Nephron progenitor cell (in vitro differentiated cells): ENCODE results near the gene STK25.
A peak's percentile ranks its signal among the peaks of the same experiment; 100 is the strongest.

Experiments used
- DNase-seq: peaks from one replicate; pipeline ENCODE4 v3.0.0; 2021
- H3K27ac Mint-ChIP-seq: 2 replicates; pipeline ENCODE4 v1.8.0; 2021; ENCODE audit warnings: mild to moderate bottlenecking, moderate library complexity, mixed read lengths
- H3K27me3 Mint-ChIP-seq: 2 replicates; pipeline ENCODE4 v1.8.0; 2021; ENCODE audit warnings: mild to moderate bottlenecking, low read depth, mixed read lengths; ENCODE audit not compliant: poor library complexity
- H3K36me3 Mint-ChIP-seq: 2 replicates; pipeline ENCODE4 v1.8.0; 2021; ENCODE audit warnings: low read depth, mixed read lengths
- H3K4me1 Mint-ChIP-seq: 2 replicates; pipeline ENCODE4 v1.8.0; 2021; ENCODE audit warnings: mixed read lengths
- H3K4me3 Mint-ChIP-seq: 2 replicates; pipeline ENCODE4 v1.8.0; 2021; ENCODE audit warnings: mild to moderate bottlenecking, moderate library complexity, mixed read lengths
- H3K9me3 Mint-ChIP-seq: 2 replicates; pipeline ENCODE4 v1.8.0; 2021; ENCODE audit warnings: mild to moderate bottlenecking, moderate library complexity, mixed read lengths
- TF ChIP-seq, protein P1 (sequence below): fragments of 200-600 bp; sonication (generic); IDR thresholded peaks from 2 replicates; pipeline ENCODE4 v1.5.0; 2021; ENCODE audit warnings: antibody characterized with exemption

STK25 gene

DNA sequence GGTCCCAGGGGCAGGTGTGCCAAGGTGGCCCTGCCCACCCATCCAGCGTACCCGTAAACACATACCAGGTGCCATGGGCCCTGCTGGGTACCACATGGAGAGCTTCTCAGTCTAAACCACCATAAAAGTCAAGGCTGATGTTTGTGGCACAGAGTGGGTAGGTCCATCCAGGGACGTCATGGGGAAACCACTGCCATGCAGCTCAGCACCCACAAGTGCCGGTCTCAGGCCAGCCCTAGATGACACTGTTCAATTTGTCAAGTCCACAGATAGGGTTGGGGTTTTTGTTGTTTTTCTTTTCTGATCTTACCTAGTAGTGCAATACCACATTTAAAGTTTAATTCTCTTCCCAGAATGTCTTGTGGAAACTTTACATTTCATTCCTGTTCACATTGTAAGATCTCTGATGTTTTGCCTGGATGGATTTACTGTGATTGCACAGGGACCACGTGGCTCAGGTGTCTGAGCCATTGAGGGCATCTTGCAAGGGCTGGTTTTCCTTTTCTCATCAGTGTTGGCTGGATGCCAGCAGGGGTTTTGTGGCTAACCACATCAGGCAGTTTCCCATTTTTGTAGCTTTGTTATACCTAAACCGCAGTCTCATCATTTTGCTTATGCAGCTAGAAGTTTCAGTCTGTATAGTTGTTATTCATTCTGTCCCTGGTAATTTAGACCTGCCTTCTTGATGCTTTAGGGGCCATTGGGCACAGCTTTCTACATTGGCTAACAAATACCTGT is 64.7 kb downstream of the STK25 start:
- Mint-ChIP-seq H3K9me3 (no peaks in the 10 kb centered on the region), H3K4me3 (no peak overlapping the region), H3K36me3 (peaks cover 9% of the 10 kb centered on the region), H3K4me1 (peaks cover 5% of the 10 kb centered on the region), H3K27me3 (no peaks in the 10 kb centered on the region), H3K27ac (peak overlapping the region; percentile 16)
- TF ChIP-seq, protein P1, sequence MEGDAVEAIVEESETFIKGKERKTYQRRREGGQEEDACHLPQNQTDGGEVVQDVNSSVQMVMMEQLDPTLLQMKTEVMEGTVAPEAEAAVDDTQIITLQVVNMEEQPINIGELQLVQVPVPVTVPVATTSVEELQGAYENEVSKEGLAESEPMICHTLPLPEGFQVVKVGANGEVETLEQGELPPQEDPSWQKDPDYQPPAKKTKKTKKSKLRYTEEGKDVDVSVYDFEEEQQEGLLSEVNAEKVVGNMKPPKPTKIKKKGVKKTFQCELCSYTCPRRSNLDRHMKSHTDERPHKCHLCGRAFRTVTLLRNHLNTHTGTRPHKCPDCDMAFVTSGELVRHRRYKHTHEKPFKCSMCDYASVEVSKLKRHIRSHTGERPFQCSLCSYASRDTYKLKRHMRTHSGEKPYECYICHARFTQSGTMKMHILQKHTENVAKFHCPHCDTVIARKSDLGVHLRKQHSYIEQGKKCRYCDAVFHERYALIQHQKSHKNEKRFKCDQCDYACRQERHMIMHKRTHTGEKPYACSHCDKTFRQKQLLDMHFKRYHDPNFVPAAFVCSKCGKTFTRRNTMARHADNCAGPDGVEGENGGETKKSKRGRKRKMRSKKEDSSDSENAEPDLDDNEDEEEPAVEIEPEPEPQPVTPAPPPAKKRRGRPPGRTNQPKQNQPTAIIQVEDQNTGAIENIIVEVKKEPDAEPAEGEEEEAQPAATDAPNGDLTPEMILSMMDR: no peak
- DNase-seq: no peak
